LHCN-M2 (cell line): ENCODE data around the gene ATP11C. TPM values are rescaled to one million over a fixed set of nuclear protein-coding genes. Genes with fewer than 3 reads are reported as not detected.

Experiments
- DNase-seq: peaks from one replicate; pipeline ENCODE4 v3.0.0-alpha.2; 2012; ENCODE audit warnings: low read depth
- total RNA-seq: library from RNA; depleted of rRNA; stranded (reverse); fragments of >200 nt; gene quantifications from 2 replicates; pipeline ENCODE4 v1.2.3, GENCODE V29; 2014

The ATP11C gene
- total RNA-seq, 1 experiment from 2014 or later, result 44.3 TPM

GRCh38 chrX:139804482-139804881, 128.4 kb downstream of the ATP11C start:
- no peak for DNase-seq

GRCh38 chrX:139803224-139803623, 129.6 kb downstream of the ATP11C start:
- DNase-seq, result no peak

GRCh38 chrX:139802048-139802447, 130.8 kb downstream of the ATP11C start:
- no peak for DNase-seq

- DNase-seq, result no peak
Observed at GRCh38 chrX:139801397-139801813, 131.4 kb downstream of the ATP11C start.

- no peak for DNase-seq
Observed at GRCh38 chrX:139798701-139799100, 134.2 kb downstream of the ATP11C start.

GRCh38 chrX:139795196-139795595, 137.7 kb downstream of the ATP11C start:
- DNase-seq, result no peak

GRCh38 chrX:139787601-139788000, 145.3 kb downstream of the ATP11C start:
- DNase-seq, result no peak

GRCh38 chrX:139784807-139785206, 148.0 kb downstream of the ATP11C start:
- DNase-seq, result no peak

- DNase-seq, result no peak
Observed at GRCh38 chrX:139783959-139784358, 148.9 kb downstream of the ATP11C start.

GRCh38 chrX:139783030-139783429, 149.8 kb downstream of the ATP11C start:
- no peak for DNase-seq

- DNase-seq, result no peak
Observed at GRCh38 chrX:139776599-139776998, 156.3 kb downstream of the ATP11C start.

- DNase-seq, result no peak
Observed at GRCh38 chrX:139770366-139770765, 162.5 kb downstream of the ATP11C start.

GRCh38 chrX:139766545-139766983, 166.3 kb downstream of the ATP11C start:
- no peak for DNase-seq

- DNase-seq, result peak; percentile 55
Observed at GRCh38 chrX:139762400-139763183, 170.3 kb downstream of the ATP11C start.

GRCh38 chrX:139759637-139760036, 173.2 kb downstream of the ATP11C start:
- DNase-seq, result peak; percentile 30

- DNase-seq, result no peak
Observed at GRCh38 chrX:139758809-139759208, 174.0 kb downstream of the ATP11C start.

- DNase-seq, result no peak
Observed at GRCh38 chrX:139758250-139758649, 174.6 kb downstream of the ATP11C start.

GRCh38 chrX:139751053-139751452, 181.8 kb downstream of the ATP11C start:
- DNase-seq, result no peak

GRCh38 chrX:139750390-139750789, 182.5 kb downstream of the ATP11C start:
- DNase-seq, result peak; percentile 11

- DNase-seq, result peak; percentile 89
Observed at GRCh38 chrX:139739138-139739537, 193.7 kb downstream of the ATP11C start.

GRCh38 chrX:139738581-139738980, 194.3 kb downstream of the ATP11C start:
- peak; percentile 61 for DNase-seq

GRCh38 chrX:139736151-139736550, 196.7 kb downstream of the ATP11C start:
- DNase-seq, result no peak

GRCh38 chrX:139734996-139735395, 197.9 kb downstream of the ATP11C start:
- DNase-seq, result no peak

- no peak for DNase-seq
Observed at GRCh38 chrX:139725720-139726119, 207.1 kb downstream of the ATP11C start.
